Mesothelial cell of epicardium (in vitro differentiated cells): ENCODE measurements around the gene ZNF507. TPM values are rescaled to one million over a fixed set of nuclear protein-coding genes. Genes with fewer than 3 reads are reported as not detected.

Source experiments
- DNase-seq, 2 experiments: peaks; one replicate each; pipeline ENCODE4 v3.0.0; 2021; ENCODE audit warnings: low spot score in 2 of 2; ENCODE audit not compliant: unreplicated experiment in 2 of 2
- H3K27ac Mint-ChIP-seq: 2 replicates; pipeline ENCODE4 v1.8.0; 2021; ENCODE audit warnings: mixed read lengths
- H3K27me3 Mint-ChIP-seq: 2 replicates; pipeline ENCODE4 v1.8.0; 2021; ENCODE audit warnings: low read depth, mixed read lengths
- H3K36me3 Mint-ChIP-seq: 2 replicates; pipeline ENCODE4 v1.8.0; 2021; ENCODE audit warnings: mixed read lengths
- H3K4me1 Mint-ChIP-seq: 2 replicates; pipeline ENCODE4 v1.8.0; 2021; ENCODE audit warnings: mixed read lengths
- H3K4me3 Mint-ChIP-seq: 2 replicates; pipeline ENCODE4 v1.8.0; 2021; ENCODE audit warnings: mild to moderate bottlenecking, moderate library complexity, mixed read lengths
- H3K9me3 Mint-ChIP-seq: 2 replicates; pipeline ENCODE4 v1.8.0; 2021; ENCODE audit warnings: mixed read lengths
- total RNA-seq: library from RNA; stranded (reverse); gene quantifications from 3 replicates; pipeline ENCODE4 v1.2.1, GENCODE V29; 2021
- TF ChIP-seq, protein P1 (sequence below): fragments of 200-600 bp; sonication (generic); IDR thresholded peaks from one replicate; pipeline ENCODE4 v1.5.0; 2021; ENCODE audit warnings: antibody characterized with exemption; ENCODE audit not compliant: unreplicated experiment

Gene ZNF507
- total RNA-seq, 1 donor from 2014 or later: 33.6 TPM

DNA sequence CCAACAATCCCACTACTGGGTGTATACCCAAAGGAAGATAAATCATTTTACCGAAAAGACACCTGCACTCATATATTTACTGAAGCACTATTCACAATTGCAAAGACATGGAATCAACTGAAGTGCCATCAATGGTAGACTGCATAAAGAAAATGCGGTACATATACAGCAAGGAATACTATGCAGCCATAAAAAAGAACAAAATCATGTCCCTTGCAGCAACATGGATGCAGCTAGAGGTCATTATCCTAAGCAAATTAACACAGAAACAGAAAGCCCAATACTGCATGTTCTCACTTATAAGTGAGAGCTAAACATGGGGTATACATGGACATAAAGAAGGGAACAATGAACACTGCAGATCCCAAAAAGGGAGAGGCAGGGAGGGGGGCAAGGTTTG lies 2.7 kb upstream of the ZNF507 start:
- Mint-ChIP-seq H3K9me3 (no peaks in the 10 kb centered on the region), H3K27ac (no peak overlapping the region), H3K4me3 (no peak overlapping the region), H3K27me3 (no peaks in the 10 kb centered on the region), H3K4me1 (peaks cover 18% of the 10 kb centered on the region), H3K36me3 (no peaks in the 10 kb centered on the region)
- DNase-seq: no peak
- TF ChIP-seq, protein P1, sequence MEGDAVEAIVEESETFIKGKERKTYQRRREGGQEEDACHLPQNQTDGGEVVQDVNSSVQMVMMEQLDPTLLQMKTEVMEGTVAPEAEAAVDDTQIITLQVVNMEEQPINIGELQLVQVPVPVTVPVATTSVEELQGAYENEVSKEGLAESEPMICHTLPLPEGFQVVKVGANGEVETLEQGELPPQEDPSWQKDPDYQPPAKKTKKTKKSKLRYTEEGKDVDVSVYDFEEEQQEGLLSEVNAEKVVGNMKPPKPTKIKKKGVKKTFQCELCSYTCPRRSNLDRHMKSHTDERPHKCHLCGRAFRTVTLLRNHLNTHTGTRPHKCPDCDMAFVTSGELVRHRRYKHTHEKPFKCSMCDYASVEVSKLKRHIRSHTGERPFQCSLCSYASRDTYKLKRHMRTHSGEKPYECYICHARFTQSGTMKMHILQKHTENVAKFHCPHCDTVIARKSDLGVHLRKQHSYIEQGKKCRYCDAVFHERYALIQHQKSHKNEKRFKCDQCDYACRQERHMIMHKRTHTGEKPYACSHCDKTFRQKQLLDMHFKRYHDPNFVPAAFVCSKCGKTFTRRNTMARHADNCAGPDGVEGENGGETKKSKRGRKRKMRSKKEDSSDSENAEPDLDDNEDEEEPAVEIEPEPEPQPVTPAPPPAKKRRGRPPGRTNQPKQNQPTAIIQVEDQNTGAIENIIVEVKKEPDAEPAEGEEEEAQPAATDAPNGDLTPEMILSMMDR: no peak

DNA sequence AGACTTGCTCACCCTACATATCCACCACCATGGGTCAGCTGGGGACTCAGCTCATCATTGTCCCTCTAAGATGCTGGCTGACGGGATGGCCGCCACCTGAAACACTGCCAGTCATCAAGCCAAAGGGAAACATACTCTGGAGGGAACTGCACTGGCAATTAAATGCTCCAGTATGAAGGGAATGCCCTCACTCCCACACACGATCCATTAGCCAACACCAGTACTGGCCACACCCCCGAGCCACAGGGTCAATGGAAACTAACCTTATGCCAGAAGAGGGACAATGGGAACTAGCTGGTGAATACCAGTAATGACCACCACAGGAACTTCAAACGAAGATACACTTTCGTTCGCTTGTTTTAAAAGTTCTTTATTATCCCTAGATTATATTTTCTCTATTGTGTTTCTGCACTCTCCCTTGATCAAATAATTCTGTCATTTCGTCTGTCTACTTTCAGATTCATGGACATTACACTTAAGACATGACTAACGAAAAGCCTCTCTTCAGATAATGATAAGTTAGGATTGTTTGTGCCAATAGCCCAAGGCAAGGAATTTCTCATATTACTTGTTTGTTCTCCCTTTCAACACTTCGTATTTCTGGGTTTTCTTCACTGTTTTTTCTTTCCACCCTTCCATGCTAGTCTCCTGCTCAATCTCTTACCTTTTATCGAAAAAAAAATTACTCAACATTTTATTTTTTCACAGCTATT lies 1.7 kb upstream of the ZNF507 start:
- no peak overlapping the region for H3K4me3 Mint-ChIP-seq
- peaks cover 1% of the 10 kb centered on the region for H3K36me3 Mint-ChIP-seq
- TF ChIP-seq, protein P1: no peak
- H3K27me3 Mint-ChIP-seq: no peaks in the 10 kb centered on the region
- peaks cover 19% of the 10 kb centered on the region for H3K4me1 Mint-ChIP-seq
- H3K9me3 Mint-ChIP-seq: no peaks in the 10 kb centered on the region
- H3K27ac Mint-ChIP-seq: no peak overlapping the region
- no peak for DNase-seq

DNA sequence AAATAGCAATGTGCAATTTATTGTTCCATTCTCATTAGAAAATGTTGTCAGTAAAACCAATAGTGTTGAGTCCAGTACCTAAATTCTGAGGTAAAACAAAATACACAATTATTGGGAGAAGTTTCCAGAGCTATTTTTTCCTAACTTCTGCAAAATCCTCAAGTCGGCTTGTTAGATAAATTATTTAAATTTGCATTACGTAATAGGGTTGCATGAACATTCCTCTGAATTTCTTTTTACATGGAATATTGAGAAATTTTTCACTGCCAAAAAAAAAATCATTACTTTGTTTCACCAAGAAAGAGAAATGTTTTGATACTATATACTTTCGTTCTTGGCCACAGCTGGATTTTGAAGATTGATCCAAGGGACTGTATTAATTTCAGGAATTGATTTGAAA lies 1.5 kb downstream of the ZNF507 start:
- Mint-ChIP-seq H3K9me3 (no peaks in the 10 kb centered on the region), H3K27me3 (no peaks in the 10 kb centered on the region), H3K36me3 (peaks cover 6% of the 10 kb centered on the region), H3K27ac (no peak overlapping the region), H3K4me3 (peak overlapping the region; percentile 90), H3K4me1 (peaks cover 42% of the 10 kb centered on the region)
- TF ChIP-seq, protein P1: no peak
- no peak for DNase-seq

DNA sequence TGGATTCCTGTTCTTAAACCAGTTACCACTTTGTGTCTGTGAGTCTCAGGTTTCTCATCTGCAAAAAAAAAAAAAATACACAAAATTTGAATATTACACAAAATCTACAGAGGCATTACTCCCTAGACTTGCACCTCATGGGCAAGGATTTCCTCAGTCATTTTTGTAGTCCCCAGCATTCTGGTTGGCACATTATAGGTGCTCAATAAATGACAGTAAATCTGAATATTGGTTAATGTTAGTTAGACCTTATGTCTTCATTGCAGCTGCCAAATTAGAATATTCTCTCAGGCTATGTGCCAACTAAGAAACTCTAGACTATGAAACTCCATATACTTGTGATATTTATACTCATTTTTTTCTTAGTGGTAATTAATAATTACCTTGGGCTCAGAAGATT lies 2.2 kb downstream of the ZNF507 start:
- no peak for DNase-seq
- TF ChIP-seq, protein P1: no peak
- peaks cover 11% of the 10 kb centered on the region for H3K36me3 Mint-ChIP-seq
- no peak overlapping the region for H3K27ac Mint-ChIP-seq
- no peaks in the 10 kb centered on the region for H3K9me3 Mint-ChIP-seq
- no peaks in the 10 kb centered on the region for H3K27me3 Mint-ChIP-seq
- peaks cover 42% of the 10 kb centered on the region for H3K4me1 Mint-ChIP-seq
- H3K4me3 Mint-ChIP-seq: peak overlapping the region; percentile 90

DNA sequence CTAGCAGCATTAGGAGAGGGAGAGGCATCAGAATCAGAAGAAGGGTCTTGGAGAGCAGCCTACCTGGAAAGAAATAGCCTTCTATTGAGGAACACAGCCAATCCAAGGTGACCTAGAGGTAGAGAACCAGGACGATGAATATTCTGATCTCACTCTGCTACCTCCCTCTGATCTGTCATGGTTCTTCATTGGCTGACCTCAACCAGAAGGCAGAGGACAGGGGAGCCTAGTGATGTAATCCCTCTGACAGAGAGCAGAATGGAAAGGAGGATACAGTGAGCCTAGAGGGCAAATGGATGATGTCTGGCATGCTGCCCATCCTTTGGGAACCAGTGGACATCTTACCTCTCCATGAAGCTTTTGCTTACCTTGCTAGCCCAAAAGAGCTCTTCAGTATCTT lies 3.6 kb downstream of the ZNF507 start:
- TF ChIP-seq, protein P1: no peak
- peaks cover 39% of the 10 kb centered on the region for H3K4me1 Mint-ChIP-seq
- DNase-seq: no peak
- no peaks in the 10 kb centered on the region for H3K27me3 Mint-ChIP-seq
- H3K36me3 Mint-ChIP-seq: peaks cover 26% of the 10 kb centered on the region
- H3K27ac Mint-ChIP-seq: peak overlapping the region; percentile 35
- H3K4me3 Mint-ChIP-seq: no peak overlapping the region
- H3K9me3 Mint-ChIP-seq: no peaks in the 10 kb centered on the region
